ENCODE results near the gene TERT.

The TERT gene

GRCh38 chr5:1318659-1319251, 23.9 kb upstream of the TERT start:
- no peak for DNase-seq (ENCODE audit: low spot score)

GRCh38 chr5:1317921-1318565, 23.2 kb upstream of the TERT start:
- no peak for DNase-seq (ENCODE audit: low spot score)

DNA sequence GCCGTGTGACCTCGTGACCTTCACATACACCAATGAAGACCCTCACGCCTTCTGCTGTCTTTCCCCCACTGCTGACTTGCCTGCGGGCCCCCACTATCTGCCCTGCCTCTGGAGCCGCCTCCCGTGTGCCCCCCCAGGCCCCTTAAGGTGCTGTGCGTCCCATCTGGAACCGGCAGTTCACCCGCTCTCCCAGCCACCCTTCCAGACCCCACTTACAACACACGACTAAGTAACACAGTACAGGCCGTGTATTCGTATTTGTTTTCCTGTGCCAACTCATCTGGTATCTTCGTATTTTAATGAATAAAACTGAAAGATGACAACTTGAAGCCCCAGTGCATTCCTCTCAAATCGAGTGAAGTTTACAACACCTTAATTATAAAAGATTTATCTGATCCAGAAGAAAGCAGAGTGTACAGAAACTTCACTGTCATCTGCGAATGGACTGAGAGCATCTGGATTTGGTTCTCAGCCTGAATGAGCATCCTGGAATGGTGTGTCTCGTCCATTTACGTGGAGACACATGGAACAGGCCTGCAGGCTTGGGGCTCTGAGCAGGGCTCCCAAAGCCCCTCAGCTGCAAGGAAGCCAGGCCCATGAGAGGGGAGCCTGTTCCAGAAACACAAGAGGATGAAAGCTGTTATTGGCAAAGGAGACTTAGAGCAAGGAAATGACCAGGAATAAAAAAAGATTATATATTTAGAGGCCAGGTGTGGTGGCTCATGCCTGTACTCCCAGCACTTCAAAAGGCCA, 21.9 kb upstream of the TERT start:
- DNase-seq (ENCODE audit: low spot score): no peak

DNA sequence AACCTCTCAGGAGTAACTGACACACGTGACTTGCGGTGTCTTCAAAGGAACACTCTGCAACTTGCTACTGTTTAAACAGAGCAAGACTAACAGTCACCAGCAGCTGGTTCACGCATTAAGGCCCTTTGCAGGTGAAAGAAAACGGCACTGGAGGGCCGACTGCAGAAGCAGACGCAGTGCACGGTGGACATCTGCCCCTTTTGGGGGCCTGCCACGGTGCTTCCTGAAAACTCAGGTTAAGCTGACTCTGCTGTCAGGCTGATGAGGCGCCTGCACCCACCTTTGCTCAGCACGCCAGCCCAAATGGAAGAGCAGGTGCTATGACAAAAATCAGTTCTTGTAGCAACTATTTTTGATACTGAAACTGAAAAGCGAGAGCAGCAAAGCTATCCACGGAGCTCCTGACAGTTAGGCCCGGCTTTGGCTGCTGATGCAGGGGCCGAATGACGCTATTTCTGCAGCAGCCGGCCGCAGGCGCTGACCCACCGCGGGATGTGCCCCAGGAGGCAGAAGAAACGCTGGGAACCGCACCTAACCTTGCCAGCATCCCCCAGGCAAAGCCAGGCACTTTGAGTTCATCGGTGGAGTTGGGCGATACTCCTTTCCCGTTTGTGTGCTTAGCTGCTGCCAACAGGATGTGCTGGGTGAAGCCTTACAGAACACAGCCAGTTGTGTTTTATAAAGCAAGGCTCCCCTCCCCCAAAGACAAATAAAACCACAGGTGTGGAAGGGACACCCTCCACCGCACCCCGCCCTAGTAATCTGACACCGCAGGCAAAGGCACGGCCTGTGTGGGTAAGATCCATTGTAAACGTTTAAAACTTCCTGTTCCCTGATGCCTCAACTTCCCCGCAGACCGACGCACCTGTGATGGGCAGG, 21.1 kb upstream of the TERT start:
- DNase-seq (ENCODE audit: low spot score): no peak

GRCh38 chr5:1315018-1315708, 20.3 kb upstream of the TERT start:
- no peak for DNase-seq (ENCODE audit: low spot score)

GRCh38 chr5:1314564-1314982, 19.7 kb upstream of the TERT start:
- DNase-seq (ENCODE audit: low spot score): no peak

DNA sequence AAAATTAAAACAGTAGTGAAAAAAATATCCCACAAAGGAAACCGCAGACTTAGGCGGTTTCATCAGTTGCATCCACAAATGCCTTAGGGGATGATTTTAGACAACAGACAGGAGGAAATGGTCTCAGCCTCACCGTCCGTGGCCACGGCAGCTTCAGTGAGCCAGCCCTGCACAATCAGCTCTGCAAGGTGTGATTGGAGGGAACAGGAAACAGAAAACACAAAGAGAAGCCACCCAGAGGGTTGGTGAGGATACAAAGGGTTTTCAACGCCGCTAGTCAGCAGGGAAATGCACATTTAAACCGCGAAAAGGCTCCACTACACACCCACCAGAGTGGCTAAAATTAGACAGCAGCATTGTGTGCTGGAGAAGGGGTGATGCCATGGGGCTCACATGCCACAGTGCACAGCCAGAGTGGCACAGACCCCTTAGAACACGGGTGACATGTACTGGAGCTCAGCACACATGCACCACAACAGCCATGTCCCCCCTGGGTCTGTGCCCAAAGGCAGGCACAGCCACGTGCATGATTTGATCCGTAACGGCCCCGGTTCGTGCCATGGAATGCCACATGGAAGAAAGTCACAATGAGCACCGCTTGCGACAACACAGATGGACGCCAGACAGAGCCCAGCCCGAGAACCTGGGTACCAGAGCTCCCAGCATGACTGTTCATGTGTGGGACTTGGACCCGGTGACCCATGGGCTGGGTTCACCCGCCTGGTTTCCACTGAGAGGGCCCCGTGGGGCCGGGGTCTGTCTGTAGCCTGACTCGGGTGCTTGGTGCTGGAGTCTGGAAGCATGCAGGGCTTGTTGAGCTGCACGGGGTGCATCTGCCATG, 18.3 kb upstream of the TERT start:
- DNase-seq (ENCODE audit: low spot score): no peak

GRCh38 chr5:1312206-1312605, 17.3 kb upstream of the TERT start:
- DNase-seq (ENCODE audit: low spot score): no peak

DNA sequence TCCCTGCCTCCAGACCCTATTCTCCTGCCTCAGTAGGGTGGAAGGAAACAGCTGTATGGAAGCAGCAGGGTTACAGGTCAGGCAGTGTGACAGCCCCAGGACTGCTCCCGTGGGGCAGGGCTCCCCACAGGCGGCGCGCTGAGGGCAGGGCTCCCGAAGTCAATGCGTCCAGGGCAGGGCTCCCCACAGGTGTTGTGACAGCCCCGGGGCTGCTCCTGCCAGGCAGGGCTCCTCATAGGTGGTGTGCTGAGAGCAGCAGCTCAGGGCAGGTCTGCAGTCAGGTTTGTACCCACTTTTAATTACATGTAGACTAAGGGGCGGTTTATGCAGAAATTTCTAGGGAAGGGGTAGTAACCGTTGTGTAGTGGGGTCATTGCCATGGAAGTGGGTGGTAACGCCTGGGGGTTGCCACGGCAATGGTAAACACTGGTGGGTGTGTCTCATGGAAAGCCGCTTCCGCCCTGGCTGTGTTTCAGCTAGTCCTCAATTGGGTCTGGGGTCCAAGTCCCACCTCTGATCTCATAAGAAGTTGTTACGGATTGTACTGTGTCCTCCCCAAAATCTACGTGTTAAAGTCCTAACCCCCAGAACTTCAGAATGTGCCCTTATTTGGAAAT, 16.7 kb upstream of the TERT start:
- no peak for DNase-seq (ENCODE audit: low spot score)

GRCh38 chr5:1310118-1310517, 15.2 kb upstream of the TERT start:
- DNase-seq (ENCODE audit: low spot score): no peak

DNA sequence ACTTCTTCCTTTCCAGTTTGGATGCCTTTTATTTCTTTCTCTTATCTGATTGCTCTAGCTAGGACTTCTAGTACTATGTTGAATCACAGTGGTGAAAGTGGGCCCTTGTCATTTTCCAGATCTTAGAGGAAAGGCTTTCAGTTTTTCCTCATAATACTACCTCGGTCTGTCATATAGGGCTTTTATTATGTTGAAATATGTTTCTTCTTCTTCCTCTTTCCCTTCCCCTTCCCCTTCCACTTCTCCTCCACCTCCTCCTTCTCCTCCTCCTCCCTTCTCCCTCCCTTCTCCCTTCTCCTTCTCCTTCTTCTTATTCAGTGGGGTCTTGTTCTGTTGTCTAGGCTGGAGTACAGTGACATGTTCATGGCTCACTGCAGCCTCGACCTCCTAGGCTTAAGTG, 9.2 kb upstream of the TERT start:
- no peak for DNase-seq (ENCODE audit: low spot score)

GRCh38 chr5:1302258-1302657, 7.4 kb upstream of the TERT start:
- DNase-seq (ENCODE audit: low spot score): no peak

DNA sequence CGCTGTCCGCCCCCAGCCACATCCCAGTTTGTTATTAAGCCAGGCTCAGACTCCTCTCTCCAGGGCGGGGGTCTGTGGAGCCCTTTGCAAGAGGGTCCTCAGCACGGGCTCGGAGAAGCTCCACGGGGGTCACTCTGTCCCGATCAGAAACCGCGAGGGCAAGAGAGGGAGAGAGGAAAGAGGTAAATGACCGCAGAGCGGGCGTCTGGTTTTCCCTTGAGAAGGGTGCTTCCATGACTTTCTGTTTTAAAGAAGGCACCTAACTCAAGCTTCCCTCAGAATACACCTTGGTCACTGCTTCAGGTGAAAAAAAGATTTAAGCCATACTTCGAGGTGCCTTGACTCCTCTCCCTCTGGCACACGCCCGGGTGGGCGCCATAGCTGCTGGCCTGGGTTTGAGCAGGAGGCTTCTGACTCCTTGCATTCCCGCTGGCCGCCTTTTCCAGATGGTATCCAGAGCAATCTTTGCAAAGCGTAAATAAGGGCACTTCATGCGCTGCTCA, 5.8 kb upstream of the TERT start:
- no peak for DNase-seq (ENCODE audit: low spot score)

DNA sequence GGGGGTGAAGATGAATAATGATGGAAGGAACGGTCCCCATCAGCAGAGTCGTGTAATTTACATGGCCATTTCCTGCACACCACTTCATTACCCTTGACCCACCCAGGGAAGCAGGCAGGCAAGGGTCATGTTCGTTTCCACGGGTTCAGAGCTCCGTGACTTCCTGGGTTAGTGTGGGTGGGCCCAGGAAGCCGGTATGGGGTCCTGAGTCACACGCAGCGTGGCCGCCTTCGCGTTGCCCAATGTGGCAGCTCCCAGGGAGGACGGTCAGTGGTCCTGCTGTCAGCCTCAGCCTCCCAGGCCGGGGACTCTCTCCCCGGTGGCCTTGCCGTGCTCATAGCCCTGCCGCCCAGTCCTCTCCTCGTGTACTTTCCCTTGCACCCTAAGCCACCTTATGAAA, 5.1 kb upstream of the TERT start:
- DNase-seq (ENCODE audit: low spot score): no peak

GRCh38 chr5:1299511-1299850, 4.6 kb upstream of the TERT start:
- DNase-seq (ENCODE audit: low spot score): no peak

- DNase-seq (ENCODE audit: low spot score): no peak
Measured at GRCh38 chr5:1298723-1299510, 4.0 kb upstream of the TERT start.

DNA sequence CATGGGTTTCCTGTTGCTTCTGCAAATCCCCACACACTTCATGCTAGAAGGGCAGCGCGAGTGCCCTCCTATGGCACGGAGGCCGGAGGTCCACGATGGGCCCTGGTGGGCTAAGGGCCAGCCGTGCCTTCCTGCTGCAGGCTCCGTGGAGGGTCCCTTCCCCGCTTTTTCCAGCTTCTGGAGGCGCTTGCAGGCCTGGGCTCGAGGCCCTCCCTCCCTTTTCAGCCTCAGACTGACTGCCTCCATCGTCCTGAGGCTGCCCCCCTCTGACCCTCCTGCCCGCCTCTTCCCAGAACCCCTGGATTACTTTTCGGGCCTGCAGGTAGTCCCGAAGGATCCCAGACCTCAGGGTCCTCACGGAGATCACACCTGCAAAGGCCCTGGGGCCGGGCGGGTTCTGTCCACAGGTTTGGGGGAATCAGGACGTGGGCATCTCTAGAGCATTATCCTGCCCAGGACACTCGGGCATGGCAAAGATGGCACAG, 3.2 kb upstream of the TERT start:
- DNase-seq (ENCODE audit: low spot score): no peak

GRCh38 chr5:1297243-1297642, 2.4 kb upstream of the TERT start:
- no peak for DNase-seq (ENCODE audit: low spot score)

- DNase-seq (ENCODE audit: low spot score): no peak
Measured at GRCh38 chr5:1295650-1296037, 776 bp upstream of the TERT start.

All from hematopoietic multipotent progenitor cell treated with erythropoietin and hydrocortisone succinate and interleukin-3 and kit ligand, for 15 days (in vitro differentiated cells).